Activated CD8-positive, alpha-beta memory T cell treated with anti-CD3 and anti-CD28 coated beads for 24 hours (primary cell): ENCODE measurements around the gene NFIX.

ENCODE experiments used
- DNase-seq: peaks from one replicate; pipeline ENCODE4 v3.0.0-alpha.2; 2020

NFIX gene

DNA sequence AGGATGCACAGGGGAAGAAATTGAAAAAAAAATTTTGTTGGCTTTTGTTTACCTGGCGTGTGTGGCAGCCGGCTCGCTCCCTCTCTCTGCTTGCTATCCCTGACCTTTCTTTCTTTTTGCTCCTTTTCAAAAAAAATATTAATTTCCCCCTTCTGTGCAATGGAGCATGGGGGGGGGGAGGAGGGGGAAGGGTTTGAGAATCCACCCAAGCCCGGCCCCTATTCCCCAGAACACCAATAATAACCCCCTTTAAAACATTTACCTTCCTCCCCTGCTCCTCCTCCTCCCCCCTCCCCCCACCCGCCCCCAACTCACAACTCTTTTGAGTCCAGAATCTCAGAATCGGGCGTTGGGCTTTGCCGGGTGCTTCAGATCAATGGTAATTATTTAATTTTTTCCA lies 28.4 kb downstream of the NFIX start:
- no peak for DNase-seq

DNA sequence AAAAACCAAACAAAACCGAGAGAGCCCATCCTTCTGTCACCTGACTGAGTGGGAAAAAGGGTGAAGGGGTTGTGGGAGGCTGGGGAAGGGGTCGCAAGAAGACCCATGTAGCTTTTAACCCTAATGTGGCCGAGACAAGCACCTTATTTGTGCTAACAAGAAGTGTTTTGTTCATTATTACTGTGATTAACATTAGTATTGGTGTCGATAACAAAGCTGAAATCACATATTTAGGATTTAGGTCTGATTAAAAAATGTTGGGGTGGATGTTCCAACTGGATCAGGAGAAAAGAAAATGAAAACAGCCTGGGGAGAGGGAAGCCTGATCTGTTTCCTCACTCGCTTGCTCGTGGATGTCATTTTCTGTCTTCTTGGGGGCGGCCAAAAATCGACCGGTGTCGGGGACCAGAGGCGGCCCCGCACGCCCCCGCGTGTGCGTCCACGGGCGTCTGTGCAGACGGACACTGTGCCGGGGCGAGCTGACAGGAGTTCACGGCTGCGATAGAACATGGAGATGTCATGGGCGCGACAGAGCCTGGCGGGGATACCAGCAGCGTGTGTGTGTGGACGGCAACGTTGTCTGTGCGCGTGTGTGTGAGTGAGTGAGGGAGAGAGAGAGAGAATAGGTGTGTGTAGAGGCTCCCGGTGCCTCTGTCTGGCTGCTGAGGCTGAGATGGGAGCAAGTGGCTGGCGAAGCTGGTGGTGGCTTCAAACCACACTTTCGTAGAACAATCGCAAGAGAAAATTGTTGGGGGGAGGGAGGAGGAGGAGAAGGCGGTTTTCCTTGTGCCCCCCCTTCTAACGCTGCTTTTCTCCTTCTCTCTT lies 29.1 kb downstream of the NFIX start:
- DNase-seq, result no peak

DNA sequence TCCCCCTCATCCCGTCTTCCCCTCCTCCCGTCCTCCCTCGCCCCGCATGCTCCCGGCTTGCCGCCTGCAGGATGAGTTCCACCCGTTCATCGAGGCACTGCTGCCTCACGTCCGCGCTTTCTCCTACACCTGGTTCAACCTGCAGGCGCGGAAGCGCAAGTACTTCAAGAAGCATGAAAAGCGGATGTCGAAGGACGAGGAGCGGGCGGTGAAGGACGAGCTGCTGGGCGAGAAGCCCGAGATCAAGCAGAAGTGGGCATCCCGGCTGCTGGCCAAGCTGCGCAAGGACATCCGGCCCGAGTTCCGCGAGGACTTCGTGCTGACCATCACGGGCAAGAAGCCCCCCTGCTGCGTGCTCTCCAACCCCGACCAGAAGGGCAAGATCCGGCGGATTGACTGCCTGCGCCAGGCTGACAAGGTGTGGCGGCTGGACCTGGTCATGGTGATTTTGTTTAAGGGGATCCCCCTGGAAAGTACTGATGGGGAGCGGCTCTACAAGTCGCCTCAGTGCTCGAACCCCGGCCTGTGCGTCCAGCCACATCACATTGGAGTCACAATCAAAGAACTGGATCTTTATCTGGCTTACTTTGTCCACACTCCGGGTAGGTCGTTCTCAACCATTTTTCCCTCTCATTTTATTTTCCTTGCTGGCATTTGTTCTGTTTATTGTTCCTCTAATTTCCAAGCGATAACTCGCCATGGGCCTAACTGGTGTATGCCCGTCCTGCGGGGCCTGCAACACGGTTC lies 29.8 kb downstream of the NFIX start:
- DNase-seq, result no peak

DNA sequence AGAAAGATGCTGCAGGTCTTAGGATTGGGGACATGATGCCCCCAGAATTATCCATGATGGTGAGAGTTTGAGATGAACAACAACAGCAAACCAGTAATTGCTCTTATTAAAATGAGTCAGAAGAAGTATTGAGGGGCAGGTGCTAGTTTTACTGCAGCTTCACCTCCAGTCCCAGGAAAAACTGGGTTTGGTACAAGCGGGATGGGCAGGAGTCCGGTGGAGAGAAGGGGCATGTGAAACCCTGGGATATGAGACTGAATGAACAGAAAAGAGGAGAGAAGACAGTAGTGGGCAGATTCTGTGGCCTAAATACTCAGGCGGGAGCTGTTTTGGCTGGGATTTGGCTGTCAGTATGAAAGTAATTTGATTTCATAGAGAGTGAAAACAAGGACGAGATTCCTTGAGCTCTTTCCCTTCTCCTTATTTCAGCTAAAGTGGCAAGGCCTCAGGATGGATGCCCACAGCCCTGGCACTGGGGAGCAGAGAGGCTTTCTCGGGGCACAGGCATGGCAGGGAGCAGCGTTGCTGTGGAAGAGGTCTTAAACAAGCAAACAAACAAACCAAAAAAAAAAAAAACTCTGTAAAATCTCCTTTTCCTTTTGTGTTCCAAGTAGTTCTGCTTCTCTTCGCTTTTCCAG lies 30.7 kb downstream of the NFIX start:
- no peak for DNase-seq

DNA sequence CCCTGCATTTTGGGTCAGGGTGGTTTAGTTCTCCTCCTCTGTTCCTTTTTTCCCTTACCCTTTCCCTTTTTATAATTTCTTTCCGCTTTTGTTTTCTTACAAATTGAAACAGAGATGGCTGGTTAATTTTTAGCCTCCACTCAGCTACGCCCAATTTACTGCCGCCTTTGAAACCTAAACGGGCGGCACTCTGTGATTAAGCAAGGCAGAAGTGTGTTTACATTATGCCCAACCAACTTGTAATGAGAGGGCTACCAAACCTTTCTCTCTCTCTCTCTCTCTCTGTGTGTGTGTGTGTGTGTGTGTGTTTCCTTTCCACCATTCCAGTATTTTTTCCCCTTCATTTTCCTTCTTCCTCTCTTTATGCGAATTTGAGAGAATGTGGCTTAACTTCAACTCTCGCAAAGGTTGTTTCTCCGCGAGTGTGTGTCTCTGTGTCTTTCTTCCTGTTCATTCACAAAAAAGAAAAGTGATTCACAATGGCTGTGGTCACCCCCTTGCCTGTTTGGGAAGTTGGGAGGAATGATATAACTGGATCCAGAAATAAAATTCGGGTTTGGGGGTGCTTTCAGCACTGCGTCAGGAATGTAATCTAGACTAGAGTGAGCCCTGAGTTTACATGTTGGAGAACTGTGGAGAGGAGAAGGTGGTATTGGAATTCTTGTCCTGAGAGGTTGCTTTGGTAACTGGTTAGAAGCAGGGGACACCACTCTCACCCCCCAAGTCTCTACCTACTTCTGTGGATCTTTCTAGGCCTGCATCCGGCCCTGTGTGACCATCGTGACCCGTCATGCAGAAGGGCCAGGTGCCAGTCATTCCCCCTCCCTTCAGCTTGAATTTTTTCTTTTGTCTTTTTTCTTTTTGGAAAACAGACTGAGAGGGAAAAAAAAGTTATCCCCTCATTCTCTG lies 31.4 kb downstream of the NFIX start:
- DNase-seq, result no peak

DNA sequence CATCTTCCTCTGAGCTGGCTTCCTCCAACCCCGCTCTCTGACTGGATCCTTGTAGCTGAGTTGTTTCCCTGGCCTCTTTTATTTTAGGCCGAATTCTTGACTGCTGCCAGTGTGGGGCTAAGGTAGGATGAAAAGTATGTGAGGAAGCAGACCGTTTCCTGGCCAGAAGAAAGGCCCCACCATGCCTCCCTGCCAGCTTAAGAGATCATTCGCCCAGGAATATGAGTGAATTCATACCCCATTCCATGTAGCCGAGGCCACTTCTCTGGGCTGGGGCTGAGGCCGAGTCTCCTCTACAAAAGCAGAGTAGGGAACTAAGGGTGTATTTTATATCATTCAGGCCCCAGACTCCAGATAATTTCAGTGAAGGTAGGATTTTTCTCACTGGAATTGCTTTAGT lies 32.3 kb downstream of the NFIX start:
- no peak for DNase-seq

DNA sequence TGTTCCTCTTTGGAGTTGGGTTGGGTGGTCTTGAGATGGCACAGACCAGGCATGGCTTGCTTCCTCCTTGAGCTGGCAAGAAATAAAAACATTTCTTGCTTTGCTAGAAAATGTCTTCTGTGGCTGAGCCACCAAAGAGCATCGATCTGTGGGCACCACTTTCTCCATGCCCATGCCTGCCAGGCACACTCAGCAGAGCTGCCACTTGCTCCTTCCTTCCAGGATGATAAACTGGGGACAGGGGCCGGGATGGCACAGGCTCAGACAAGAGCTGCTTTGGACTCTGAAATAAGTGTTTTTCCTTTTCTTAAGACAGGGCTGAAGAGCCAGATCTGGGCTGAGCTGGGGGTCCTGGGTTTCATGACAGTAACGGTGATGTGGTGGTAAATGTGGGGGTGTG lies 32.8 kb downstream of the NFIX start:
- no peak for DNase-seq

DNA sequence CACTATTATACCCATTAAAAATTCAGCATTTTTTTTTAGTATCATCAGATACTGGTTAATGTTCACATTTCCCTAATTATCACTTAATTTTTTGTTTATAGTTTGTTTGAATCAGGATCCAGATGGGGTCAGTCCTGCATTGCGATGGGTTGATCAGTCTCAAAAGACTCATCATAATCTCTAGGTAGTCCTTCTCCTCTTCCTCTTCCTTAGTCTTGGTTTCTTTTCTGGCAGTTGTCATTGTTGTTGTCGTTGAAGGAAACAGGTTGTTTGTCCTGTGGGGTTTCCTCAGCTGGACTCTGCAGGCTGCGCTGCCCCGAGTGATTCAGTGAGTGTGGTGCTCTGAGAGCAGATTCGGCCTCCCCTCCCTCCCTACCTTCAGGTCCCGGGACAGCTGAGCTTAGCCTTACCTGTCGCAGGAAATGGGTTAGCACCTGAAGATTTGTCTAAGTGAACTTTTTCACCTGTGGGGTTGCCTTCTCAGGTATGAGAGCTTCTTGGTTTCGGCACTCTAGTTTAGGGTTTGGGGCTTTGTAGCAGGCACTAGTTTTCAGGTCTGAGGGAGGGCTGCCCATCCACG lies 34.1 kb downstream of the NFIX start:
- DNase-seq, result no peak

DNA sequence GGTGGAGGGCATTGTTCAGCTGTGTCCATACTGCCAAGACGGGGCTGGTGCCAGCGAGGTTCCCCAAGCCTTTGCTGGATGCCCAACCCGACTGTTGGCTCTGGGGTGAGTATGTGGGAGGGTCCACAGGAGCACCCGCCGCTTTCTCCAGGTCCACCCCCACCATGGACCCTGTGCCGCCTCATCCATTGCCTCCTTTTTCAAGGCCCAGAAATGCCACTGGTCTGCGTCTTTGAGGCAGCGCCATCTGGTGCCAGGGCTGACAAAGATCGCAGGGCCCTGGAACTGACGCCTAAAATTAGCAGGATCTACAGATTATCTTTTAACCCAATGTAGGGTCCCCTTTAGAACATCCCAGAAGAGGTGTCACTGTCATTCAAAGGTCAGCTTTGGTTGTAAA lies 34.6 kb downstream of the NFIX start:
- DNase-seq, result no peak

DNA sequence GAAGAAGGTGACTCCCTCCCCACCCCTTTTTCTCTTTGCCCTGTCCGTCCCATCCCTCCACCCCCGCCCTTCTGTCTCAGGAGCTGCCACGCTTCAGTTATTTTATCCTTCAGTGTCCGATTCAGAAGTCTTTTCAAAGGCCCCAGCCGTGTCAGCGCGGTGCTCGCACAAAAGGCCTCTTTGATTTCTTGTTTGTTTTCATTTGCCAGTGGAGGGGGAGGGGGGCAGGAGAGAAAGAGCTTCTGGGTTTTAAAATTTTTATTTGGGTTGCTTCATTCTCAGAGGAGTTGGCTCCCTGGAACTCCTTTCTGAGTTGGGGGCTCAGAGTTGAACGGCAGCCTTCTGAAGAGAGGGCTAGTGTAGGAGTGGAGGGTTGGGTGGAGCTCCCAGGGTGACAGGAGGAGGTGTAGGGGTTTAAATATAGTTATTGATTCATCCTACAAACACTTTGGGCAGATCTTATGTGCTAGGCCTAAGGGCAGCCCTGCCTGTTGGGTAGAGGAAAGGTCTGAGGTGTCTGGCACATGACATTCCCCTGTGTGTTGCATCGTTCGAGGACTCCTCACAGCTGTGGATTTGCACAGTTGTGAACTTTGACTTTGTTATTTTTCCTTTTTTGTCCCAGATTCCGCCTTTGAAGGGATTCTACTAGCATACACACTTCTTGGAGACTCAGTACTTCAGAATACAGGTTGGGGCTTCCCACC lies 36.8 kb downstream of the NFIX start:
- DNase-seq, result no peak

DNA sequence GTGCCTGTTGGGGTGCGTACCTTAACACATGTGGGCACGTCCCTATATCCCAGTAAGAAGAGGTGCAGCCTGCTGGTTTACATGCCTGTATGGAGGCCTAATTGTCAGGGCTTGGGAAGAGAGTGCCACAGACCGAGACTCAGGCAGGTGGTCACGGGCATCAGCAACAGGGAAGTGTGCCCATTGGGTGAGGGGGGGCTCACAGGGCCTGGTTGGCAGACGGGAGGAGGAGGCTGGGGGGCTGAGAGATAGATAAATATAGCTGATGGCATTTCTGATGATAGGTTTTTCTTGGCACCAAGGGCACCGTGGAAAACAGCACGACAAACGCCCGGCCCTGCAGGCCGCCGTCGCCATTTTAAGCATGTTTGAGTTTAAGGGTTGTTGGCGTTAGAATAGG lies 37.6 kb downstream of the NFIX start:
- DNase-seq, result no peak

DNA sequence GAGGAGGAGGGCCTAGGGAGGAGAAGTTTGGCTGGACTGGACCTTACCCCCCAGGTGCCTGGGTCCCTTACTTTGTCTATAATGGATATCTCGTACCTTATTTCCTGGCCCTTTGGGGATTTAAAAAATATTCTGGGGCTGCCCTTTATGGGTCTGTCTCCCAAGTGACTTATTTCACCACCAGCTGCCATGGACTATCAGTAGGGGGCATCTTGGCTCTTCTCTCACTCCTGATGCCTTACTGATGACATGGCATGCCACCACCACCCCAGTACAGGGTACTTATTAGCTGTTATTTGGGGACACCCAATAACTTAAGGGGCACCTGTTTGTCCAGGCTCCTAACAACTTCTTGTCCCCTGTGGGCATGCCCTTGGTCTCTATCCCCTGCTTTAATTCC lies 38.0 kb downstream of the NFIX start:
- DNase-seq, result no peak

DNA sequence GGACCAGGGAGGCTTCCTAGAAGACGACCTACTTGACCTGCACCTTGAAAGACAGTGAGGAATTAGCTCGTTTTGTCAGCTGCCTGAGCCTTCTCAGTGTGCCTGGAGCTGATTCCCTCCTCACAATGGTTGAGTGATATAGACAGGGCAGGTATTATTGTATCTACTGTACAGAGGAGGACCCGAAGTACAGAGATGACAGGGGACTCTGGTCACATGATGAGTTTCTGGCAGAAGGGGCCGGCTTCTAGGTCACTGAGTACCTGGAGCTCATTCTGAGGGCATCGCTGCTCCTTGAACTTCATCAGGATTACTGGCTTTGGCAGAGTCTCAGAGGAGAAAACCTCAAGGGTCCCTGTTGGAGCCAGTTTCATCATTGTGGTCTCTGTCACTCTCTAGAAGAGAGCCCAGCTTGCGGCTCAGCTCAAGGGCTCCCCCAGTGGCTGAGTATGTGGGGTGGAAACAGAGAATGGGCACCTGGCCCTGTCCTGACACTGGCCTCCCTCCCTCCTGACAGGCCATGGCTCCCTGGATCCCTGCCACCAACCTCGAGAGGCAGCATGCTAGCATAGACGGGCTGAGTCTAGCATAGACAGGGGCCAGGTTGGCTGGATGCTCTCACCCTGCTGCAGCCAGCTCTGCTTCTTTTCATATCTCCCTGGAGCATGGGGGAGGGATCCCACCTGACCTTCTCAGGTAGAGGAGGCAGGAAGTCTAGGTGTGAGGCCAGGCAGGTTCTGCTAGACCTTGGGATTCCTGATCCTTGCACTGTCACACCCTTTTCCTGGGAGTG lies 38.7 kb downstream of the NFIX start:
- peak; percentile 80 for DNase-seq

DNA sequence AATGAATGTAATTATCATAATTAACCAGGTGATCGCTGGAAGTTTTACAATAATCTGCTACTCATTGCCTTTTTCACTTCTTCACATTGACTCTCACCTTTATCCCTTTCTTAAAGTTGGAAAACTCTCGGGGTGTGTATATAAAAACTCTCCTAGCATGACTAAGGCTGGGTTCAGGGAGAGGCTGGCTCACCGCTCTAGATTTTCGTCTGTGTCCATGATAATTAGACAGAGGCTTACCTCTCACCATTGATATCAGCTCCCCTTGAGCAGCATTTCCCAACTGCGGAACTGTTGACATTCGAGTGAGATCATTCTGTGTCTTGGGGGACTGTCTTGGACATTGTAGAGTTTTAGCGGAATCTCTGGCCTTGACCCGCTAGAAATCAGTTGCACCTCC lies 39.4 kb downstream of the NFIX start:
- no peak for DNase-seq

DNA sequence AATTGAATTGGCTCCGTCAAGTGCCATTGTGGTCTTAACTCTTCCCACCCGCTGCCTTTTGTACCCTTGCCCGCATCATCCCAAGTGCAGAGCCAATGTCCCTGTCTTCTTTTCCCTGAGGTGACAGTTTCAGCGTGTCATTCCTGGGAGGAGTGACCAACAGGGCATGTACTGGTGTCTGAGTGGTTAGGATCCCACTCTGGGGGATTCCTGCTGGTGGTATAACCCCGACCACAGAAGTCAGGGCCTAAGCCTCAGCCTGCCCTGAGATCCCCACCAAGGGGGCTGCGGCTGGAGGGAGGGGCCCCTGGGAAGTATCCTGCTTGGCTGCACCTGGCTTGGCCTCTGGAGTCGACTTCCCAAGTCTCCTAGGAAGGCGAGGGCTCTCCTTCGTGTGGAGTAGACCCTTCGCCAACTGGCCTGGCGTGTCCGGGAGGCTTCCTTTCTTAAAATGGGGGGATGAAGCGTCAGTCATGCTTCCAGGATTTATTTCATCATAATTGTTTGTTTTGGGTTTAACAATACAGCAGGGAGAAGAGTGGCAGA lies 40.6 kb downstream of the NFIX start:
- no peak for DNase-seq

DNA sequence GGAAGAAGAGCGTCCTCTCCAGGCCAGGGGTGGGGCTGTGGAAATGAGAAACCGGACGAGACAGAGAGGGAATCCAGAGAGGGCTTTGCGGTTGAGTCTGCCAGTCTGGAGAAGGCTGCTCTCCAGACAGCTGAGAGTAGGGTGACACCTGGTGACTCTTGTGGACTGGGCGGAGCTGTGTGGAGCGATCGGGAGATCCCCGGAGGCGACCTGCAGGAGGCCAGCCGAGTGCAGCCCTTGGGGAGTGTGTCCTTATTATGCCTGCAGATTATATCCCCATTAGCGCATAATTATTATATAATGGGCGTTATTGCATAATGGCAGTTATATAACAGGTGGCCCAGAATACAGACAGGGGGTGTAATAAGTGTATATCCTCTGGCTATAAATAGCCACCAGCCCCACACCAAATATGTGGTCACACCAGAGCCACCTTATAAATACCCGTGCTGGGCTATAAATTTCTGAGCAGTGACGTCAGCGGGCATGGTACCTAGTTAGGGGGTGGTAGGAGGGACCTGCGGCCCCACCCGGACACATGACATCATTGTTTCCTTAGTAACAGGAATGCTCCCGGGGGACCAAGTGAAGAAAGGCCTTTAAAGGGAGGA lies 41.2 kb downstream of the NFIX start:
- no peak for DNase-seq

DNA sequence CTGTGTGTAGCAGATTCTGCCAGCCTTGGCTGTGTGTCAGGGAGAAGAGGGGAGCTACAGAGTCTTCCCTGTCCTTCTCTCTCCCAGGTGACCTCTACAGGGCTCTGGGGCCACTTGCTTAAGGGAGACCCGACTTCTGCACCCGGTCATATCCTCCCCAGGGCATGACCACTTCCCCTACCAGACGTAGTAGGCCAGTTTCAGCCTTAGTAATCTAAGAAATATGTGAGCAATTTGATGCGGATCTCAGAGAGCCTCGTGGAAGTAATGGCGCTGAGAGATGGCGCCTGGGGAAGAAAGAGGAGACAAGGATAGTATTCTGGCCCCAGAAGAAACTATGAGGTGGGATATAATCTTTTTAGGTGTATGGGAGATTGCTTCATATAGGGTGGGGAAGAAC lies 41.9 kb downstream of the NFIX start:
- DNase-seq, result no peak

DNA sequence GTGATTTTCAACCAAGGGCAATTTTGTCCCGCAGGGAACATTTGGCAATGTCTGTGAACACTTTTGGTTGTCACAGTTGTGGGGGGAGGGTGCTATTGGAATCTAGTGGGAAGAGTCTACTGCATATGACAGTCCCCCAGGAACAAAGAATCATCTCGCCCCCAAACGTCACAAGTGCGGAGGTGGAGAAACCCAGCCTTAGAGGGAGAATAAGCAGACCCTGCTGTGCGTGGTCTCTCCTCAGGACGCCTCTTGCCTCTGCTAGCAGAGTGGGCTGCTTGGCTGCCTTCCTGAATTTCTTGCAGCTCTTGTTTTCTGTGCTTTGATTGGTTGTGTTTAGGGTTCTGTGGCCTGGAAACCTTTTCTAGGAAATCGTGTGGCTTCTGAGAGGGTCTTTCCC lies 42.5 kb downstream of the NFIX start:
- DNase-seq, result no peak

DNA sequence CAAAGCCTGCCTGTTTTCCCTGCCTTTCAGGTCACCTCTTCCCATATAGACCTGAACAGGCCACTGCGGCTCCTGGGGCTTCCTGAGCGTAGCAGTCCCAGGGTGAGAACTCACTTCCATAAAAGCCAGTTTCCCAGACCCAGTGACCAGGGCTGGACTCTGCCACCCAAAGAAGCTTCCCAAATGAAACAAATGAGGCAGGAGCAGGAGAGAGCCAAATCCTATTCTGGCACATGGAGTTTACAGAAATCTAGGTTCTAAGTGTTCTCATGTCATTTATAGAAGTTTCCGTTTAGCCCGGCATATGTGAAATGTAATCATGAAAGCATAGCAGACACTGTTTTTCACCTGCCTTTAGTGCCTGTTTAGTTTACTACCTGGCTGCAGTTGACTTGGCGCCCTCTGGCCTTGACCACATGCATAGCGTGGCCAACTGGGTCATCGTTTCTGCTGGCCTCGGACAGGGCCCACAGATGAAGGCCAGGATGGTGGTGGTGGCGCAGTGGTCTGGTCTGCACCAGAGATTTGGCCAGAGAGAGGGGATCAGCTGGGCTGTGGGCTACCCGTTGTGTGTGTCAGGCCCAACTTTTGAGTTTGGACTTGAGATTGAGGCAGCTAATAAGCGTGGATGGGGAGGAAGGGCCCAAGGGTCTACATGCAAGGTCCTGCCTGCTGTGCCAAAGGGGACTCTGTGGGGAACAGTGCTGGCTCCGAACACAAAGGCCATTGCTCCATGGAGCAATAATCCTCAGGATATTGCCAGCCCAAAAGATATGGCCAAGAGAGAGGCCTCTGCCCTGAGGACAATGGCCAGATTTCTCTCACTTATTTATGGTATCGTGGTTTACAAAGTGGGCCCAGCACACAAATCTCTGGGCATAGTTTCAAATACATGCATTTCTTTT lies 43.3 kb downstream of the NFIX start:
- no peak for DNase-seq
